ENCODE measurements around the gene CTSE.
"Not testable (repeated sequence)": the region's sequence is repeated elsewhere in the genome, so short reads cannot be mapped to it uniquely, and the experiment has no call there.

Gene CTSE

DNA sequence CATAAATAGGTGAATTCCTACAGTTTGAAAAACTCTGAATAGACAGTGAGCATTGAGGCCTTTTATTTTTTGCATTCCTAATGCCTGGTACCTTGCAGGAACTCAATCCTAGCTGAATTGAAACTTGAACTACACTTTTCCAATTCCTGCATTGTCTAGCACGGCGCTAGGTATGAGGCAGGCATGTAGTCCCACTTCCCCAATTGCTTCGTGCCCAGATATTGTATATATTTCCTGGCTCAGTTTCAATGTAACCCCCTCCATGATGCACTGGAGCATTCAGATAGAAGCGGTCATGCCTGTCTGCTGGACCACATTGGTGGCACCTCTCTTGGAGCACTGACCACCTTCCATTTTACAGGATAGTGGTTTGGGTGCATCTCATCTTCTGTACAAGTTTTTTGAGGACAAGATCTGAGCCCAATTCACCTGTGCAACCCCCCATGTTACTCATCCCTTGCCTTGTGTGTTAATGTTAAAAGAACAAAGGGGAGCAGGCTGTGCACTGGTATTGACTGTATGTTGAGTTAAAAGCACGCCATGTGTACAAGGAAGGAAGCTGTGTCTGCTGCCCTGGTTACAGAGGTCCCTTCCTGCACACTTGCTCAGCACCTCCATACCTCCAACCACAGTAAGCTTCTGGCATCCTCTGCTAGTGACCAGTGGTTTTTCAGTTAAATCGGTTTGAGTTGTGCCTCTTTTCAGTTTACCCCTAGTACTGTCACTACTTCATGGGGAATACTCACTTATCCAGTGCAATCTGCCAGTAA, 10.5 kb downstream of the CTSE start:
- DNase-seq, result peak; percentile 5

DNA sequence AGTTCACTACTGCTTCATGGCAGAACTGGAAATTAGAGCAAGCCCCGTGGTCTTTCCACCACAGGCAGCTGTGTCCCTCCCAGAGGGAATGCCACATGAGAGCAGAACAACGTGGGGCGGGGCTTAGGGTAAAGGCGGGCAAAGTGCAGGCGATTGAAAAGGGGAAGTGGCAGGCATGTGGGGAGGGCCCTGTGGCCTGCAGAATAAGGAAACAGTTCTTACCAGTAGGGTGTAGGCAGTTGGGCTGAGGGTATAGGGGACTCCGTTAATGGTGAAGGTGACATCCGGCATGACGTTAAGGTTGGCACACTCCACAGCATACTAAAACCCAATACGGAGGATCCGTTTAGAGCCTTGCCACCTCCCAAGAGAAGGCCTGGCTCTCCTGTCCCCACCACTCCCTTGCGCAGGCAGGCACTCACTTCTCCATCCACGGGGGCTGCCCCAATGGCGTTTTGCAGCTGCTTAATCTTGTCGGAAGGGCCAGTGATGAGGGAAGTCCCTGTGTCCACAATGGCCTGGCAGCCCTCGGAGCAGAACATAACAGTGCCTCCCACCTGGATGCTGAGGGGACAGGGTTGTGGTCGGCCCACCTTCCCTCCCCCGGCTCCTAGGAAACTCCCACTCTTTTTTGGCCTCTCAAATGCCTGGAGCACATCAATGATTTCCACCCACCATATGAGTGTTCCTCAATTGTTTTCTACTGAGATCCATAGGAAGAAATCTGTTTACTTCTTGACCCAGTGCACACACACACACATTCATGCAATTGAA, 11.4 kb downstream of the CTSE start:
- peak; percentile 84 for DNase-seq

DNA sequence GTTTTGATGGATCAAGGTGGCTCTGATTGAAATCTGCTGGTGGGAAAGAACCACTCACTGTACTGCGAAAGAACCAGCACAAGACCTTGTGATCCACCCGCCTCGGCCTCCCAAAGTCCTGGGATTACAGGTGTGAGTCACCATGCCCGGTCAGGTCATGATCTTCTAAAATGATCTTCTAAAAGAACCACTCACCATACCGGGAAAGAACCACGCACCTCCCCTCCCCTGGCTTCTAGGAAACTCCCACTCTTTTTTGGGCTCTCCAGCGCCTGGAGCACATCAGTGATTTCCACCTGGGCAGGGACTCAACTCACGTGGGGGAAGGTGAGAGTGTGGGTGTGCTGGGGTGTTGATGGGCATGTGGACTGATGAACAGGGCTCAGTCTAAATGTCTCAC, 12.6 kb downstream of the CTSE start:
- no peak for DNase-seq

DNA sequence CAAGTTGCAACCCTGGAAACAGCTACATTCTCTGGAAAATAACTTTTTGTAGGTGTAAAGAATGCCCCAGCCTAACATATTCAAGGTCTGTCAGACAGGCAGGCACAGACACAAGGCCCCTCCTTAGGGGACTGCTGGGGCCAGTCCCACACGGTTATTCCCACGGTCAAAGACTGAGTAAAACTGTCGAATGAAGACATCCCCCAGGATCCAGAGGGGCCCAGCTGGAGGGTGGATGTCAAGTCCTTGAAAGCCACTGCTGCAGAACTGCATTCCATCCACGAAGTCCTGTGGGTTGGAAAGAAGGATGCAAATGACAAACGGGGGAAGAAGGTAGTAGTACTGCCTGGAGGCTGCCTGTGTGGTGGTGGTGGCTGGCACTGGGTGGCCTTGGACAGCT, 13.6 kb downstream of the CTSE start:
- peak; percentile 7 for DNase-seq

DNA sequence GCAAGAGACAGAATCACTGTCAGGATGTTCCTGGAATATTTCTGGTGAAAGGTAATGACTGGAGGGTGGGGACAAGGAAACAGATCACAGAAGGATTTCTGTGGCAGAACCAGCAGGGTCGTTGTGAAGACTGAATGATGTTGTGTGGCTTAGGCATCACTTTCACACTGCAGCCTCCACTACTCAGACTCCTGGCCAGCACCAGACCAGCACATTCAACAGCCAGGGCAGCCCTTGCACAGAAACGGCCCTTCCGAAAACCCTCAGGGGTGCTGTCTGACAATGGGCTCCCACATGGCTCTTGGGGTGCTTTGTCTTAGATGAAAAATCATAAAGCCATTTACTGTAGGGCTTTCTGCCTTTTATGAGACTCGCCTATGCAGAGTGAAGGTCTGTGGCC, 16.7 kb downstream of the CTSE start:
- DNase-seq, result peak; percentile 3

DNA sequence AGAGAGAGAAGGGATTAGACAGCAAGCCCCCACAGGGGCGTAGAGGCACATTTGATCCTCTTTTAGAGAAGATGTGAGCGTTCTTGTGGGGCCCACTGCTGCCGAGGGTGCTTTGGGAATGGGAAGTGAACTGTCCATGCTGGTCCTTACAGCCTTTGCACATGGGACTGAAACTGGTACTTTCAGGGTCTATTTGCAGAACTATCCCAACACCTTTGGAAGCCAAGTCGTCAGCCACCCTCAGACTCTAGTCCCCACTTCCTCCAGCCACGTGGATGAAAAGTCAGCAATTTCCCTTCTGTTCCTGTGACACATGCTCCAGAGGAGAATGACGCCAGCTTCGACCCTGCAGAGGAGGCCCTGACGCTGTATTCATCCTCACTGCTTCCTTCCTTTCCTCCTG, 17.9 kb downstream of the CTSE start:
- DNase-seq, result peak; percentile 21

DNA sequence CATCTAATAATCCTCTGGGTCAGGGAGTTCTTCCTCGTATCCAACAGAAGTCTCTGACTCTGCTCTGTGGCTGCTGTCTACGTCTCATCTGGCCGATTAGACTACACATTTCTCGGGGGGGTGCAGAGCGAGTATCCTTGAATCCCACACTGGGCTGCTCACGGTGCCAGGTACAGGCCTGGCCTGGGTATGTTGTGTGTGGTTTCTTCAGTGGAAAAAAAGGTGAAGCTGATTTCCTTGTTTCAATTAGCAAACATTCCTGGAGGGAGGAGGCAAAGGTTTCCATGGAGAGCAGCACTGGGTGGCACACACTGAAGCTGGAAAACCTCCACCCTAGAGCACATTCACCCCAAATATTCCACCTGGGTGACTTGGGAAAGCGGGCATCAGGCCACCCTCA, 18.5 kb downstream of the CTSE start:
- DNase-seq, result peak; percentile 30

DNA sequence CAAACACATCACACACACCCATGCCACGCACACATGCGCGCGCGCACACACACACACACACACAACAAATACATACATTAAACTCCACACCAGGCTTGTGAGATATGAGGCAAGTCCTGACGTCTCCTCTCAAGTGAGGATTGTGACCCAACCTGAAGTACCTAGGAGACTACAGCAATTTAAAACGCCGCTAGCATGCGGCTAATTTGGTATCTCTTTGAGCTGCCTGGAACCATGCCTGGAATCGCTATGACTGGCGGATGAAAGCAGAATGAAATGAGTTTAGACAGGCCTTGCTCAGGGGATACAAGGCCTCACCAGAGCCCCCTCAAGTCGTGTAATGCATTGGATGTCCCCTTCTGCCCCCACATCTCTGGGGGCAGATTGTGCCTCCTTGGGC, 18.9 kb downstream of the CTSE start:
- peak; percentile 51 for DNase-seq

DNA sequence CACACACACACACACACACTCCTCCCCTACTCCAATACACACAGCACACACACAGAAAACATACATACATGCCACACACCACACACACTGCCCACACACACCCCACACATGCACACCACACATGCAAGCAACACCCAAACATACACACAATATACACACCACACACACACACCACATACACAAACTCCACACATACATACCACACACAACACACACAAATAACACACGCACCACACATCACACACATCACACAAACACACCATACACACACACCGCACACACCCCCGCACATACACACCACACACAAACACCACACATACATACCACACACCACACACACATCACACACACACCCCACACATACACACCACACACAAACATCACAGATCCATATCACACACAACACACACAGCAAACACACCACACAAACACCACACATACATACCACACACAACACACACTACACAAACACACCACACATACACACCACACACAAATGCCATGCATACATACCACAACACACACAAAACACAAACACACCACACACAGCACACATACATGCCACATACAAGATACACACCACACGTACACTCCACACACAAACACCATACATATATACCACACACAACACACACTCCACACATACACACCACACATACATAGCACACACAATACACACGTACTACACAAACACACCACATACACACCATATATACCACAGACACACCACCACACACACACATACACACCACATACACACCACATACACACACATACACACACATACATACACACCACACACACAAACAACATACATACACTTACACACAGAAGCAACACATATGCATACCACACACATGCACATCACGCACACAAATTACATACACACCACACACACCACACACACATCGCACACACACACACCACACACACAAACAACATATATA, 19.6 kb downstream of the CTSE start:
- DNase-seq, result no peak

DNA sequence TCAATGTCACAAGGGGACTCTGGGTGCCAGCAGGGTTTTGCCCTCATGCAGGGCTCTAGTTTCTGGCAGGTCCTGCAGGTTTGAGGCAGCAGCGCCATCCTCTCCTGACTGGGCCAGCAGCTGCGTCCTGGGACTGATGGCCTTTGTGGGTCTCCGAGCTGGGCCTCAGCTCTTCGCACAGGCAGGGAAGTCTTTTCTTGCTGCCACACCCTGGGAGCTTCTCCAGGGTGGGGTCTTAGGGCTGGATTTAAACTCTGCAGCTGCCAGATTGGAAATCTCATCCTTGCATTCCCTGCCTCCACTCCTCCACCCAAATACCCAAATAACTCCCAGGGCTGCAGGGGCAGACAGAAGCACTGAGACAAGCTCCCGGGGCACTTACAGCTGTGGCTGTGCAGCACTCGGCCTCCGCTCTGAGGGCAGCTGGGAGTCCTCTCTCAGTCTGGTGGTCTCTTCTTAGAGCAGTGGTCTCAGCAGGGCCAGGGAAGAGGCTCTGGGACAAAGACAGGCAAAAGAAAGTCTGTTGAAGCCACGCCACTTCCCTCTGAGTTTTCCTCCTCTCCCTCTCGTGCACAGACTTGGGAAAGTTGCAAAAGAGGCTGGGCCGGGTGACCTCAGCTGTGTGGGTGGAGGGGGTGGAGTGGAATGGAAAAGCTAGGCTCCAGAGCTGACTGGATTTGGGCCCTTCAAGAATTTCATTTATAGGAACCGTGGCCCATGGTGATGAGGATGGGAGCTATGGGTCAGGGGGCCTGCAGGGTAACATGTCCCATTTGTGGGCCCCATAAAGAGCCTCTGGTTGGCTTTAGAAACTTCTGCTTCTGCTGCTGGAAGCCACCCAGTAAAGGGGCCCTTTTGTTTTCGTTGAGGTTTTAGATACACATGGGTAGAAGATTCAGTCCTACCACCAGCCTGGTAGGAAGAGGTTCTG, 20.6 kb downstream of the CTSE start, which contains the start of gene RAB7B:
TSS of gene RAB7B (minus strand) at position 525 of the 931 bp plus-strand sequence. CDS start 9,260 bp downstream, outside the sequence.
- peak; percentile 87 for DNase-seq

DNA sequence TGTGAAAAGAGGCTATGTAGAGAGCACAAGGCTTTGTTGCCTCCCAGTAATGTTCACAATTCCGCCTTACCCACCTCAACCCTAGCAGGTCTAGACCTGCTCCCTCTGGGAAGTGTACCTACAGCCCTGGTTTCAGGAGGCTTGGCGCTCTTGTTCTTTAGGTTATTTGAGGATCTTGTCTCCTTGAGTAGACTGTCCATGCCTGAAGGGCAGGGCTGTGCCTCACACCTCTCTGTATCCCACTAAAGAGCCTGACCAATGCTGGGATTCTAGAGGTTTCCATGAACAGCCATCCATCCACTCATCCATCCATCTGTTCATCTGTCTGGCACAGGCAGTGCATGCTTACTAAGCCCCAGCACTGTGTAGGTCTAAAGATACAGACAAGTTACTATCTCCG, 21.5 kb downstream of the CTSE start:
- peak; percentile 11 for DNase-seq

DNA sequence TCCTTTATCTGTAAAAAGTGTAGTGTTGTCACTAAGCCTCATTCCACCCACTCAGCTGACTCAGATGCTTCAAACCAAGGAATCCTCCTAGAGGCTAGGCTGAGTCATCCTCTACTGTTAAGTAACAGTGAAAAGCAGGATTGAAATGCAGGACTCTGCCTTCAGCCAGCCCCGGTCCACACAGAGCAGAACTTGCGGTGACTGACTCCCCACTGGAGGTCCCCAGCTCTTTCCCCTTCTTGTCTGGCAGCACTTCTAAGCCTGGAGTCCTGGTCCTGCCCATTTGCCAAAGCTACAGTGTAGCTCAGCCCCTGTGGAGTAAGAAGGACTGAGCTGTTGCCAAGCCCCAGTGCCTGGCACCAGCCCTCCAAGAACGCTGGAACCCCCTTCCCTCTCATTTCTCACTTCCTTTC, 22.2 kb downstream of the CTSE start:
- DNase-seq, result peak; percentile 36

DNA sequence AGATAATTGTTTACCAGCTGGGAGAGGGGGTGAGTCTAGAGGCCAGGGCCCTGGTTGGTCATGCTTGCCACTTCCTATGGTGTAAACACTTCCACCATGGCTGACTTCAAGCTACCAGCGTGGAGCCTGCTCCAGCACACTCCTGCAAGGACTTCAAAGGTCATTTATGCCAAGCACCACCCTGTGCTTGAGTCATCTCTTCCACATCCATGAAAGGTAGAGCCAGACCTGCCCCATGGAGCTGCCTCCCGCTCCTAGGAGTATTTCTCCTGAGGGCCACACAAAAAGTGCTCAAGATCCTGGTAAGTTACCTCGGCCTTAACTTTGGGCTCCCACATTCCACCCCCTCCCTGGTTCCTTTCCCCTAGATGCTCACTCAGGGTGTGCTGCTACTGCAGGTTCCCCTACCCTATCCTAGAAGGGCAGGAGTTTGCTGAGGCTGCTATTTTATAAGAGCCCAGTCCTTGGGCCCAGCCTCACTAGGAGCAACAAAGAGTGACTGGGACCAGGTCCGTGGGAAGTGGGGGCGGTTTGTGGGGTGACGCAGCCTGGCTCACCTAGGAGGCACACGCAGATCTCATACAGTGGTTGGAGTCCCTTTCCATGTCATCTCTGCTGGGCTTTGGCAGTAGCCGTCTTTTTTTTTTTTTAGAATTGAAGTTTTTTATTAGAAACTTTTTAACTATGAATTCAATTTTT, 22.9 kb downstream of the CTSE start:
- peak; percentile 9 for DNase-seq

DNA sequence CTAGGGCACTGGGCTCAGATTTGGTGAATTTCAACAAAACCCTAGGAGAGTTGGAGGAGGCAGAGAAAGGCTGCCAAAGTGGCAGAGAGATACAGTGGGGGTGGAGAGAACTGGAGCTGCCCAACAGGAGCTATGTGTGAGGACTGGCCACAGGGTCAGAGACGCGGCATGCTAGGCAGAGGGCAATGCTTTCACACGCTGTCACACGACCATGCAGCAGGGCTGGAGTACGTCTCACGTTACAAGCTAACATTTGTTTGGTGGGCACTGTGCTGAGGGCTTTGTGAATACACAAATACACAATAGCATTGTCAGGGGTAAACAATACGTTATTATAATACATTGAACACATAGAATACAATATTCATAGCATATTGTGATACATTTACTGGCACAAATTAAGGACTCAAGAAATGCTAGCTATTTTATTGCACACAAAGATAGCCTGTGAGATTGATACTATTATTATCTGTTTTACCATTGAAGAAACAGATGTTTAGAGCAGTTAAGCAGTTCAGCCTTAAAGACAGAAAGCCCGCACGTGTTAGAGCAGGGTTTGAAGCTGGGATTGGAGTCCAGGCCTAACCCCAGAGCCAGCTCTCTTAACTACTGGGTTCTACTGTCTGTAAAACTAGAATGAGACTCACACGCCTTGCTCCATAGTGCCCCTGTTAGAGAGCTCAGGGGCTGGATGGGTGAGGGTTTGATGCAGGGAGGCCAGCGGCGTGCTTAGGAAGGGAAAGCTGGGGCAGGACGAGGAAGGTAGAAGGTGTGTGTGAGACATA, 25.0 kb downstream of the CTSE start:
- peak; percentile 70 for DNase-seq

DNA sequence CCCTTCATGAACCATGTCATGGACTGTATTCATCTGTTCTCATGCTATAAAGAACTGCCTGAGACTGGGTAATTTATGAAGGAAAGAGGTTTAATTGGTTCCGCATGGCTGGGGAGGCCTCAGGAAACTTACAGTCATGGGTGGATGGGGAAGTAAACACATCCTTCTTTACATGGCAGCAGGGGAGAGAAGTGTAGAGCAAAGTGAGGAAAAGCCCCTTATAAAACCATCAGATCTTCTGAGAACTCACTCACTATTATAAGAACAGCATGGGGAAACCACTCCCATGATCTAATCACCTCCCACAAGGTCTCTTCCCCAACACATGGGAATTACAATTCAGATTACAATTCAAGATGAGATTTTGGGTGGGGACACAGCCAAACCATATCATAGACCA, 27.1 kb downstream of the CTSE start:
- DNase-seq, result not testable (repeated sequence)

DNA sequence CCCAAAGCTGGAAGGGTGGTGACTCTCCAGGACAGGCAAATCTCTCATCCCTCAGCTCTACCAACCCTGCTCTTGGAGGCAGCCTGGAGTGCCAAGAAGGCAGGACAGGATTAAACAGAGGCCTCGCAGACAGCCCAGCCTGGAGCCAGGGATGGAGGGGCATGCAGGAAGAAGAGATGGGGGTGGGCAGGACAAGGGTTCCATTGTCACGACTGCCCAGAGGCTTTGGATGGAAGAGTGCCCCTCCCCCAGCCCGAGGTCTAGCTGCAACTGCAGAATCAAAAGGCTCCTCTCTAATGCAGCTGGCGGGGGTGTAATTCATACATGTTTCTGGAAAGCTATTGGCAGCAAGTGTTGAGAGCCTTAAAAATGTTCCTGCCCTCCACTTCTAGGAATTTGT, 29.3 kb downstream of the CTSE start:
- peak; percentile 78 for DNase-seq

DNA sequence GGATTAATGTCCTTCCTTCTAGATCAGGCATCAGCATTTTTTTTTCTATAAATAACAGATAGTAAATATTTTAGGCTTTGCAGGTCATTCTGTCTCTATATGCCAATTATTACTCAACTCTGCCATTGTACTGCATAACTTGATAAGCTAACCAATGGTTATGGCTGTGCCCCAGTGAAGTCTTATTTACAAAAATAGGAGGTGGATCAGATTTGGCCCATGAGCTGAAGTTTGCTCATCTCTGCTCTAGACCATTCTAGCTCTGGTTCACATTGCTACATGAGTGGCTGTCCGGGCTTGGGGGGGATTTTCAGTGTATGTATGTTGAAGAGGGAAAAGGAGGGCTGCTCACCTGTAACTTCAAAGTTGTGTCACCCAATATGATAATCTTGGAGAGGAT, 30.6 kb downstream of the CTSE start:
- DNase-seq, result no peak

DNA sequence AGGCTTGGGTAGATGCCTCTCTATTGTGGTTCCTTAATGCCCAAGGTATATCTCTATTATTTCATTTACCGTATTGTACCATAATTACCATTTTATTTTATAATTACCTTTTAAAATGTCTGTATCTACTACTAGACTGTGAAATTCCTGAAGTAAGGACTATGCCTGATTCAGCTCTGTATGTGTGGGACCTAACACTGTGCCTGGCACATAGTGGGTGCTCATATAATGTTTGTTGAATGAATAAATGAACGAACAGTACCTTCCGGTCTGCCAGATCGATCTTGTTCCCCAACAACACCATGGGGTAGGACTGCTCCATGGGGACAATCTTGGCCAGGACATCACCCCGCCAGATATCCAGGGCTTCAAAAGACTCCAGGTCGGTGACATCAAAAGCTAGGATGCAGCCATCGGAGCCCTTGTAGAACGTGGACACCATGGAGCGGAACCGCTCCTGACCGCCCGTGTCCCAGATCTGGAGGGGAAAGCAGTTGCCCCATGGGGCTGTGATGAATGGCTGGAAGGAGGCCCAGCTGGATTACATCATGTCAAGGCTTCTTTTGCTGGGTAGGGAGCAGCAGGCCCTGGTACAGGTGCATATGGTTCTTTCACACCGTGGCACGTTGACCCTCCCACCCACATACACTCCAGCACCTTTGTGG, 31.3 kb downstream of the CTSE start:
- DNase-seq, result peak; percentile 9

DNA sequence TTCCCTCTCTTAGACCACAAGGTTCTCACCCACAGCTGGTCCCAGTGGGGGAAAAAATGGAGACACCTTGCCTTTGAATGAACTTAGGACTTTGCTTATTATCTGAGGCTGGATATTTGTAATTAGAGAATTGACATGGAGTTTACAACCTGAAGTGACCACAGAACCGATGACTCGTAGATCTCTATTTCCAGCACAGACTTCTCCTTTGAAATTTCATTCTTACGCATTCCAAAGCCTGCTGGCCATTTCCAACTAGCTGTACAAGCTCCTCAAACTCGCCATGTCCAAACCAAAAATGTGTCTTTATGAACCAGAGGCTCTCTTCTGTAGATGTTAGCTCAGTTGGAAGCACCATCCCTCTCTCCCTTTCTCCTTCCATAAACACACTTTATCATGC, 32.5 kb downstream of the CTSE start:
- no peak for DNase-seq

DNA sequence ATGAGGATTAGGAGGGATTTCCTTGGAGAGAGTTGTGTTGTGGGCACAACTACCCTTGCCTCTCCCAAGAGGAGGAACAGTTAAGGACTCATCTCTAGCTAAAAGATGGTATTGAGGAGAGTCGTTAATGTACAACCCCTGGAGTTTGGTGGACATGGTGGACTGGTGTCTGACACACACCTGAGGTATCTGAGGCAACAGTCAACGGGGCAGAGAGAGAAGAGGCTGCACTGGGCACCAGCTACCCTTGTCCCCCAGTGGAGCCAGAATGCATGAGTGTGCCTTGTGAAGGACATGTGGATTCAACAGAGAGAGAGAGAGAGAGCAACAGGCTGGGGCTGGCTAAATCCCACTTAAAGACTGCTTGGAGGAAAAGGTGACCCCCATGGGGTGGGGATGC, 33.5 kb downstream of the CTSE start:
- no peak for DNase-seq

Measured in femur (tissue), 1 donor.